Mesodermal cell (in vitro differentiated cells): Measurements from ENCODE around the gene SH3BP5L.

Source experiments
- H3K27ac ChIP-seq: 2 replicates; pipeline ENCODE4 v1.7.0; 2013; ENCODE audit warnings: mild to moderate bottlenecking, low read depth, low read length, moderate library complexity; ENCODE audit not compliant: severe bottlenecking
- H3K36me3 ChIP-seq: 2 replicates; pipeline ENCODE4 v1.7.1; 2013; ENCODE audit warnings: mild to moderate bottlenecking, low read length, moderate library complexity; ENCODE audit not compliant: control insufficient read depth, insufficient read depth
- H3K4me1 ChIP-seq: one replicate; pipeline ENCODE4 v1.7.1; 2013; ENCODE audit warnings: mild to moderate bottlenecking, low read length; ENCODE audit not compliant: insufficient read depth, control insufficient read depth, poor library complexity, severe bottlenecking
- H3K4me3 ChIP-seq: 2 replicates; pipeline ENCODE4 v1.7.0; 2013; ENCODE audit warnings: low read length, control low read depth, mild to moderate bottlenecking; ENCODE audit not compliant: insufficient read depth, poor library complexity, severe bottlenecking; ENCODE audit errors: extremely low read depth
- H3K9me3 ChIP-seq: 2 replicates; pipeline ENCODE4 v1.7.1; 2013; ENCODE audit warnings: mild to moderate bottlenecking, low read length, moderate library complexity; ENCODE audit not compliant: control insufficient read depth
- WGBS, 2 experiments: methylation state at CpG; one replicate each; pipeline ENCODE4 v1.1.5; 2013; ENCODE audit warnings: missing lambda C conversion rate in 2 of 2; ENCODE audit not compliant: insufficient coverage in 2 of 2; 5-methylcytosine and 5-hydroxymethylcytosine counted together

Gene SH3BP5L

DNA sequence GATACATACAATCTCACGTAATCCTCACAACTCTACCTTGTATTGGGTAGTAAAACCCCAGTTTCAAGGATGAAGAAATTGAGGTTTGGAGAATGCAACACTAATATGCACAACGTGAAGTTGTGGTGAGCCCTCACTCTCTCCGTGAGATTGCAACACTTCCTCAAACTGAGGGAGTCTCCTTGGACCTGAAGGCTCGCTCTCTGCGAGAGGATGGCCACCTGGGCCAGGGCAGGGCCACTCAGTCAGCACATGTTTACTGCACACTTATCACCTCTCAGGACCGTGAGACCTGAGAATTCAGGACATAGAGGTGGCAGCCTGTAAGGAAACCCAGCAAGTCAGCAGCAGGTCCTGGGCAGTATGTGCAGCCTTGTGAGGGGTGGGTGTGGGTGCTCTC lies 8.7 kb downstream of the SH3BP5L start:
- H3K36me3 ChIP-seq: peaks cover 88% of the 10 kb centered on the region
- H3K4me3 ChIP-seq: no peak overlapping the region
- no peaks in the 10 kb centered on the region for H3K9me3 ChIP-seq
- H3K27ac ChIP-seq: no peak overlapping the region
- H3K4me1 ChIP-seq: peaks cover 14% of the 10 kb centered on the region
- WGBS, 2 experiments: 93 to 94% methylated on average over 4 of the region's 6 CpGs

DNA sequence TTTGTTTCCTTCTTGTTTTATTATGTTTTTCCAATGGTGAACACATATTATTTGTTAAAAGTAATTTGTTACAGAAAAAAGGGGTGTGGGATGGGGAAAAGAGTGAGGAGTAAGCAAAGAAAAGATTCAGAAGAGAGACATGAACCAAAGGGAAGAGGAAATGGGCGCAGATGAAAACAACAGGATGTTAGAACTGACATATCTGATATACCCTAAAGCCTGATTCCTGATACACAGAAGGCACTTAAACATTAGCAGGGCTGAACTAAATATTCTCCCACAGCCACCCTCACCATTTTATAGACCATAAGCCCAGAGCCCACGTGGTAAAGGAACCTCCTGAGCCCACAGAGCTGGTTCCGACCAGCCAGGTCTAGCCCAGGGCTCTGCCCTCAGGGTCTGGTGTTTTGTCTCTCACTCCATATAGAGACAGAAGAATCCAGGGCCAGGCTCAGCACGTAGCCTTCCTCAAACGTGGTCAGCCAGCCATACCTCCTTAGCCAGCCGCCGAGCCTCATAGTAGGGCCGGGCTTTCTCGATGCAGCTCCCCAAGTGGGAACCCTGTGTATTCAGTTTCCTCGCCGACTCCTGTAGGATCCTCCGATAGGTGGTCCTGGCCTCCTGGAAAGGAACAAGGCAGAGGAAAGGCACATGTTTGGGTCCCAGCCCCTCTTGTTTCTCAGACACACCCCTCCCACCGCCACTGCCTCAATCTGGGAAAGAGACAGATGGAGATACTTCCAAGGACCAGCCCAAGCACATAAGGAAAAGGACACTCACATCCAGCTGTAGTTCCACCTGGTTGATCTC lies 9.5 kb downstream of the SH3BP5L start:
- H3K4me1 ChIP-seq: peaks cover 7% of the 10 kb centered on the region
- peaks cover 87% of the 10 kb centered on the region for H3K36me3 ChIP-seq
- no peaks in the 10 kb centered on the region for H3K9me3 ChIP-seq
- 89 to 93% methylated on average over 12 to 13 of the region's 13 CpGs for WGBS, 2 experiments
- H3K4me3 ChIP-seq: no peak overlapping the region
- no peak overlapping the region for H3K27ac ChIP-seq

DNA sequence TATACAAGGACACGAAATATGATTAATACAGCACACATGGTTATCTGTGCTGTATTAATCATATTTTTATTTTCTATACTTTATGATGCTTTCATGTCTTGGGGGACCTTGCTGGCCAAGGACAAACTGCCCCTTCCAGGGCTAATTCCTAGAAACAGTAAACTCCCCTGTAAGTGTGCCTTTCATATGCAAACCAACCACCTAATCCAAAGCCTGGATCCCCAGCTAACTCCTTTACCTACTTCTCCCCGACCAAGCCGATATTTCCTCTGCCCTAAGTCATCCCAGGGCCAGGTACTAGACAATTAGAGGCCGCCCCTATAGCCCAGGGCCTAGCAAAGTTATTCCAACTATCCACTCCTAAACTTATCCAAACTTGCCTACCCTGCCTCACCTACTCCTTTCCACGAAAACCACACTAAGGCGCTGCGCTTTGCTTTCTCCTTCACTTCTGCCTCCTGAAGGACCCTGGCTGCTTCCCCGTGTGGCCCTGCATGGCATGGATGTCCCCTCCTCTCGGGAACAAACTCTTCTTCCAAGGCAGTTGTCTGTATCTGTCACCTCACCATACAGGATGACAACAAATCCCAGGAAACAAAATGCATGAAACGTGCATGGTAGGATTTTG lies 10.2 kb downstream of the SH3BP5L start:
- Histone ChIP-seq H3K27ac (no peak overlapping the region), H3K36me3 (peaks cover 85% of the 10 kb centered on the region), H3K9me3 (no peaks in the 10 kb centered on the region), H3K4me1 (peaks cover 2% of the 10 kb centered on the region), H3K4me3 (no peak overlapping the region)
- WGBS, 2 experiments: 85 to 86% methylated on average over 5 to 7 of the region's 10 CpGs

DNA sequence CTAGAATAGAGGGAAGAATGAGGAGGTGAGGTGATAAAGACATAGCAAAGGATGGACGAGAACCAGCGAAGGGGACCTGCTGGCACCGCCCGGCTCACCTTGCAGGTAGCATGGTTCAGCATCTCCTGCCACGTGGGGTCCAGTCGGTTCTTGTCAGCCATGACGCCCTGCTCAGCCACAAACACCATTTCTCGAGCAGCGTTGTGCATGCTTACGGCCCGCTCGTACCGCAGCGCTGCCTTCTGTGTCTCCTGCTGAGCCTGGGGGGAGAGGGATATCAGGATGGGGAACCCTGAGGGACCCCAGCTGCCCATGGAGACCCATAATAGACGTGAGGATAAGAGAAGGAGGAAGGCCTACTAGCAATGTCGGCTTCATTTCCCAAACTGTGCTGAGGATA lies 11.4 kb downstream of the SH3BP5L start:
- Histone ChIP-seq H3K4me3 (no peak overlapping the region), H3K36me3 (peaks cover 78% of the 10 kb centered on the region), H3K4me1 (no peaks in the 10 kb centered on the region), H3K9me3 (no peaks in the 10 kb centered on the region), H3K27ac (no peak overlapping the region)
- 95 to 97% methylated on average over 14 of the region's 16 CpGs for WGBS, 2 experiments

DNA sequence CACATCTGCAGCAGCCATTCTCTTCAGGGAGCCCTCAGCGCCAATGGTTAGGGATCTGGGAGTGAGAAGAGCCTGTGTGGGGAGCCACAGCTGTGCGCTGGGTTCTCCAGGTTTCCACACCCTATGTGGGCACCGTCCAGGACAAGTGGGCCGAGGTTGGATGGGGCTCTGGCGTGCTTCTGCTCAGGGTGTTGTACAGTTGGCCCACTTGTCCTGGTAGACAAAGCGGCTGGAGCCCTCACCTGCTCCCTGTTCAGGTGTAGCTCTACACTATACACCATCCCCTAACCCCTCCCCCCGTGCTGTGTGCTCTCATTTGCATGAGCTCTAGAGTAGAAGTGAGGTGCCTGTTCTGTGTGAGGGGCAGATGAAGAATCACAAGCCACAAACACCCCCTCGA lies 12.2 kb downstream of the SH3BP5L start:
- H3K27ac ChIP-seq: no peak overlapping the region
- H3K36me3 ChIP-seq: peaks cover 70% of the 10 kb centered on the region
- no peak overlapping the region for H3K4me3 ChIP-seq
- no peaks in the 10 kb centered on the region for H3K4me1 ChIP-seq
- H3K9me3 ChIP-seq: no peaks in the 10 kb centered on the region
- WGBS, 2 experiments: 82 to 92% methylated on average over 5 to 6 of the region's 8 CpGs

DNA sequence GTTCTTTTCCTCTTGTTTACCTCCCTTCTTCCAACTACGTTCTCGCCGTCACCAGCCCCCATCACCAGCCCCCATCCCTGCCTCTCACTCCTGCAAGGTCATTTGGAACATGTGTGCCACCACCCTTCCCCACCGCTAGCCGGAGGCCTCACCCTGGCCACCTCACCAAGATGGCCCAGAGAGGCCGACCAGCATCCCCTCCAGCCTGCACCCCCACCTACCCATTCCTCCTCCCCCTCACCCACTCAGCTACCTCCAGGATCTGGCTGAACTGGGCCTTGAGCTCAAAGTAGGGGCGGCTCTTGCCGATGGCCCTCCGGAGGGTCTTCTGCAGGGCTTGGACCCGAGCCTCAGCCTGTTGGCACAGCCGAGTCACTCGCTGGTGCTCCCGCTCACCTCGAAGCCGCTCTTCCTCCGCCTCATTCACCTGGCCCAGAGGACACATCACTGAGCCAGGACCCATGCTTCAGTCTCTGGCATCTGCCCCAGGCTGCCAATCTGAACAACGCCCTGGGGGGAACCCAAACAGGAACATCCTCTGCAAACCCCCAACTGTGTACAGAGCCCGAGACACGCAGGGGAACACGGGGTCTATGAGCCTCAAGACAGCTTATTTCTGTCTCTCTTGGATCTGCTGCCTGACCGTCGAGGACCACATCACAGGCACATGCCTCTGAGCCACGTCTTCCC lies 12.8 kb downstream of the SH3BP5L start:
- whole genome bisulfite sequencing, 2 experiments: 98% methylated on average over 20 to 23 of the region's 23 CpGs
- Histone ChIP-seq H3K9me3 (no peaks in the 10 kb centered on the region), H3K36me3 (peaks cover 65% of the 10 kb centered on the region), H3K27ac (no peak overlapping the region), H3K4me3 (no peak overlapping the region), H3K4me1 (no peaks in the 10 kb centered on the region)

DNA sequence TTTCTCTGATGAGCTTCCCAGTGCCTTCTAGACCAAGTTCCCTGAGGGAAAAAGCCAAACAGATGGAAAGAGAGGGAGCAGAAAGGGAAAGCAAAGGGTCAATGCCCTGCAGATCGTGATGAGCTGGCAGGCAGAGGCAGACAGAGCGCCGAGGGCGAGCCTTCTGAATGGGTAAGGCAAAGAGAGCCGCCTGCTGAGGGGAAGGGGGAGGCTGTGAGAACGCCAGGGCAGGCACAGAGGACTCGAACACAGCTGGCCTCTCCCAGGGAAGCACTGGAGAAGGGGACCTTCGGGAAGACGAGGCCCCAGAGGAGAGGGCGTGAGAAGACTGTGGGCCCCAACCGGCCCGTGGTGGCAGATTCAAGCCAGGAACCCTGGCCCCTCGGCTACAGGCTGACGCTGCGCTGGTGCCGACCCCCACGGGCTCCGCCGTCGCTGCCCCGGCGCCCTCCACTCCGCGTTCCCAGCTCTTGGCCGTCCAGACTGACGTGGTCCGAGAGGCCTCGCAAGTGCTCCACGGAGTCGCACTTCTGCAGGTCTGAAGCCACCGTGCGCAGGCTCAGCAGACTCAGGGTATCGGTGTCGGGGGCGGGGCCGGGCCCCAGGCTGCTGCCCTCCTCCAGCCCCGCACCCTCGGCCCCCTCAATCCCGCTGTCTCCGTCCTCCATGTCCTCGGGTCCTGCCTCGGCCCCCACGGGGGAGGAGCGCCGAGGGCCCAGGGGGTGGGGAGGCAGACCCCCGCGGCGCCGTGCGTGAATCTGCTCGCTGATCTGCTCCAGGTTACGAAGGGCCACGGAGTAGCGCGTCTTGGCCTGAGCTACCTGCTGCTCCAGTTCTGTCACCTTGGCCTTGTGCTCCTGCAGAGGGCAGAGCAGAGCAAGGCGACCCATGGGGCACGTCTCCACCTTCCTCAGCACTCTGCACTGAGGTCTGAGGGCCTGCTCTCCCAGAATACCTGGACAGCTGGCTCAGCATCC lies 13.9 kb downstream of the SH3BP5L start:
- H3K4me3 ChIP-seq: no peak overlapping the region
- H3K36me3 ChIP-seq: peaks cover 59% of the 10 kb centered on the region
- no peaks in the 10 kb centered on the region for H3K9me3 ChIP-seq
- no peaks in the 10 kb centered on the region for H3K4me1 ChIP-seq
- no peak overlapping the region for H3K27ac ChIP-seq
- WGBS, 2 experiments: 94 to 96% methylated on average over 40 to 49 of the region's 57 CpGs

DNA sequence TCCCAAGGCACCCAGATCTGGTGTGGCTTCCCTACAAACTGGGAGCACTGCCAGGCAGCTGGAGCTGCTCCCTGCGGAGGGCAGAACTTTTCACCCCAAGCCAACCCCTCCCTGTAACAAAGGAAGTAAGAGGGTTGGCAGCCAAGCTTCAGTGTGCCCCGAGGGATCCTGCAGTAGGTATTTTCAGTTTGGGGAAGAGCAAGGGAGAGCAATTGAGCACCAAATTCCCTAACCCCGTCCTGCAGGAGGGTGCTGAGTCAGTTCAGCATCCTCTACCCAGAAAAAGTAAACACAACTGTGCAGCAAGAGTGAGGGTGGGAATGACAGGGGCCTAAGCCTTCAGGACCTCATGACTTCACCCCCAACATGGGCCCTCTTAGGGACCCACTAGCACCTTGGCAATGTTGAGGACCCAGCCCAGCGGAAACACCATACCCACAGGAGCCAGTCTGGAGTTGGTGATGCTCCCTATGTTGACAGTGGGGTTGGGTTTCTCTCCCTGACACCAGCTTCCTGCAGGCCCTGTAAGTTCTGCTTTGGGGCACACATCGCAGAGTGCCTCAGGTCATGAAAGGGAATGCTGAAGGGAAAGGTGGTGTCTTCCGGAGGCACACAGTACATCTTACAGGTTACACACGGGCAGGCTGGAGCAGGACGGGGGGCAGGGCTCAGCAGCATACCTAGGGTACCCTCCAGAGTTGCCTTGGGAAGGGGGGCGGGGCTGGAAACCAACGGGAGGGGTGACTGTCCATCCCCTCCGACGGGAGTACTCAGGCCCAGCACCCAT lies 14.8 kb downstream of the SH3BP5L start:
- Histone ChIP-seq H3K9me3 (no peaks in the 10 kb centered on the region), H3K36me3 (peaks cover 50% of the 10 kb centered on the region), H3K4me1 (no peaks in the 10 kb centered on the region), H3K4me3 (no peak overlapping the region), H3K27ac (no peak overlapping the region)
- WGBS, 2 experiments: 97% methylated on average over 6 to 9 of the region's 12 CpGs

DNA sequence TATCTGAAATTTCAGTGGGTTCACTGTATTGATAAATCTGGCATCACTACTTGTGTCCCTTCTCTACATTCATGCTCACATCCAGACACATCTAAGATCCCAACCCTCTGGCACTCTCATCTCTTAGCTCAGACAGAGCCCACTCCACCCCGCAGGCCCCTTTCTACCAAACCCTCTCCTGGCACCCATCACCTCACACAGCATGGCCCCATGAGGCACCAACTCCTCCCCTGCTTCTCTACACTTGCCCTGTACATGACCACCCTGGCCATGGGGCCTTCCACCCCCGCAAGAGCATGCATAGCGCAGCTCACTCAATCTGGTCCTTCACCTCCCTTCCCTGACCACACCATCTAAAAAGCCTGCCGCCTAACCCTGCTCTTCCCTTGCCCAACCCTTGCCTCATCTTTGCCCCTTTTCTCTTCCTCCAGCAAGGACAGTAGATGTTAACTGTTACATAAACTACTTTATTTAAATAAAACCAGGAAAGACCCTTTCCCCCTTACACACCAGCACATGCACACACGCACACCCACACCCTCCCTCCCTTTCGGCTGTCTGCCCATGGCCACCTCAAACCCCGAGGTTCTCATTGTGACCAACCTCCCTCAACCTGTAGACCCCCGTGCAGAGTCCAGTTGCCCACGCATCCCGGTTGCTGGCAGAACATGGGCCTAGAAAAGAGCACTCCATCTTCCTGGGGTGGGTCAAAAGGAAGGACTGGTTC lies 15.6 kb downstream of the SH3BP5L start:
- WGBS, 2 experiments: 88 to 92% methylated on average over 5 to 9 of the region's 10 CpGs
- Histone ChIP-seq H3K4me3 (no peak overlapping the region), H3K36me3 (peaks cover 42% of the 10 kb centered on the region), H3K27ac (no peak overlapping the region), H3K4me1 (no peaks in the 10 kb centered on the region), H3K9me3 (no peaks in the 10 kb centered on the region)
